GM19397 (cell line): Measurements from ENCODE around the gene MAU2.

Experiments
- ATAC-seq: cut with Tn5 transposase; IDR thresholded peaks from one replicate; pipeline ENCODE4 v1.9.1; 2021; ENCODE audit warnings: mild to moderate bottlenecking, moderate library complexity; ENCODE audit not compliant: unreplicated experiment

The MAU2 gene

DNA sequence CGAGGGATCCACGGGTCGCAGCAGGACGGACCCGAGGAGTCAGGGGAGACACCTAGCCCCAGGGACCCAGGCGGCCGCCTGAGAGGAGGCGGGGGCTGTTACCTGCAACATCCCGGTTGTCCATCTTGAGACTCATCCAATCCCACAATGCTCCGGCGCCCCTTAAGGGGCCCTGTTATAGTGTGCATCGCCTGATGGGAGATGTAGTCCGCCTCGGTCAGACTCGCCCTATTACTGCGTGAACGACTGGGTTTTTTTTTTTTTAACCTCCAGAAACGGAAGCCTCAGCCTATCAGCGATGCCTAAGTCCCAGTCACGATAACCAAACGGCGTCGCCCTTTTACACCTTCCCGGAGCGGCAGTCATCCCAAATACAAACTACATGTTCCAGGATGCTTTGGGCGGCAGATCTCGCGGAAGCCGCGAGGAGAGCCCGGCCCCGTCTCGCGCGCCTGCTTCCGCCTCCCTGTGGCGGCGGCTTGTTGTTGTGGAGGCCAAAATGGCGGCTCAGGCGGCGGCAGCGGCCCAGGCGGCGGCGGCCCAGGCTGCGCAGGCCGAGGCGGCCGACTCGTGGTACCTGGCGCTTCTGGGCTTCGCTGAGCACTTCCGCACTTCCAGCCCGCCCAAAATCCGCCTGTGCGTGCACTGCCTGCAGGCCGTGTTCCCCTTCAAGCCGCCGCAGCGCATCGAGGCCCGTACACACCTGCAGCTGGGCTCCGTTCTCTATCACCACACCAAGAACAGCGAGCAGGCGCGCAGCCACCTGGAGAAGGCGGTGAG, at the start of gene MAU2, which contains the start of gene SUGP1:
MAU2 (plus strand) TSS at position 469 of the 780 bp plus-strand sequence; CDS start at position 500, 31 bp downstream.
SUGP1 (minus strand) TSS at position 149 of the 780 bp plus-strand sequence; CDS start at position 136, 13 bp downstream.
- peak; percentile 91 for ATAC-seq

- ATAC-seq: no peak
Measured at GRCh38 chr19:19271828-19272599, 48.6 kb upstream of the MAU2 start.

DNA sequence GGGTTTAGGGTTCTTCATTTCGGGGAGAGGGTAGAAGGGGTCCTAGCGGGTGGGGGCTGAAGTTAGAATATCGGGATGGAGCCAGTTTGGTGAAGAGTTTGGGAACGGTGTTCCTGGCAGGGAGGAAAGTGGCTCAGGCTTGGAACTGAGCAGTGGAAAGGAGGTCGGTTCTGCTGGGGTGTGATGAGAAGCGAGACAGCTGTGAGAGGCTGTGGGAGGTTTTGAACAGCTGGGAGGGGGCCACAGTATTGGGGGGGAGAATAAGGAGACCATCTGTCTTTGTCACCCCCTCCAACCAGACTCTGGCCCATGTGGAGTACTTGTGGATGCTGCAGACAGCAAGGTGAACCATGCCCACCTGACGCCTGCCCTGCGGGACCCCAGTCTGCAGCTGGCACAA, 46.5 kb upstream of the MAU2 start:
- no peak for ATAC-seq

- ATAC-seq: no peak
Measured at GRCh38 chr19:19274716-19275565, 45.7 kb upstream of the MAU2 start.

DNA sequence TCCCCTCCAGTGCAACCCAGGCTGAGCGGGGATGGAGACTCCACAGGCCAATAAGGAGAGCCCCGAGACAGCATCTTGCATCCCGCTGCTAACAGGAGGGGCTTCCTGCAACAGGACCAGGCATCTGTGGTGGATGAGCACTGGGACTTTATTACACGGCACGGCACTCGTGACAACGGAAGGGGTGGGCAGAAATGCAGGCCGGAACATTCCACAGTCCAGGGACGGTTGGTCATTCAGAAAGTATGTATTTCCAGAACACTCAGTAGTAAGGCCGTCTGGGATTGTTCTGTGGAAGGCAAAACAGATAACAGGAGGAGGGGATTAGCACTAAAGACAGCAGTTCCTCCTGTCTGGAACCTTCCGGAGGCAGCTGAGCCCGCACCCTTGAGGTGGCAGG, 44.2 kb upstream of the MAU2 start:
- no peak for ATAC-seq

DNA sequence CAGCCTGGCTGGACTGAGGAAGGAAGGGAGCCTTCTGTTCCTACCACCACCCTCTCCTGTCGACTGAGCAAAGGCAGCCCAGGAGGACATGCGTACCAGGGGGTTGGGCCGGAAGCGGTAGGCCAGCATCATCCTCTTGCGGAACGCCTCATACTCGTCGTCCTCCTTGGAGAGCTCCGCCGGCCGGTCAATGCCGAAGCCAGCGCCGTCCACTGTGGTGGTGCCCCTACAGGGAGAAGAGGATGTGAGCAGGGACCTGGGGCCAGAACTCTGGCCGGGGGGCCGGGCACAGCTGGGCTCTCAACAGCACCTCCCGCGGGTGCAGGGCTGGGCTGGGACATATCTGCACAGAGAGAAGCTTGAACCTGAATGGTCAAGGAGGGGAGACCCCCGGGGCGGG, 43.8 kb upstream of the MAU2 start:
- ATAC-seq: no peak

GRCh38 chr19:19278315-19278714, 42.3 kb upstream of the MAU2 start:
- no peak for ATAC-seq

DNA sequence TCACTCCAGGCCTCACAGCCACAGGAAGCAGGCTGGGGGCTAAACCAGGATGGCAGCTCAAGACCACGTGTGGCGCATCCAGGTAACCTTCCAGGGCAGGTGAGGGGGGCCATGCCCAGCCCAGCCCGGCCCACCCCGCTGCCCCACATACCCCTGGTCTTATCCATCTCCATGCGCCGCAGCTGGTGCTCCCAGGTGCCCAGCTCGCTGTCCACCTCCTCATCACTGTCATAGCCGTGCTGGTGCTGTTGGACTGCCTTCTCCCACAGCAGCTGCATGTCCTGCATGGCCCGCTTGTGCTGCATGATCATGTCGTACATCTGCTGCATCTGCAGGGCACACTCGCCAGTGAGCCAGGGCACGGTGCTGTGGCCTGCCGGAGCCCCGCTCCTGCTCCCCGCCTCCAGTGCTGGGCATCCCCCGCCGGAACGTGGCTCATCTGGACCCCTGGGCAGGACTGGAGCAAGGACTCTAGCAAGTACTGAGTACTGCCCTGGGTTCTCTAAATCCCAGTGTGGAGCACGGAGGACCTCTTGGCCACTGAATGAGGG, 41.5 kb upstream of the MAU2 start:
- no peak for ATAC-seq

DNA sequence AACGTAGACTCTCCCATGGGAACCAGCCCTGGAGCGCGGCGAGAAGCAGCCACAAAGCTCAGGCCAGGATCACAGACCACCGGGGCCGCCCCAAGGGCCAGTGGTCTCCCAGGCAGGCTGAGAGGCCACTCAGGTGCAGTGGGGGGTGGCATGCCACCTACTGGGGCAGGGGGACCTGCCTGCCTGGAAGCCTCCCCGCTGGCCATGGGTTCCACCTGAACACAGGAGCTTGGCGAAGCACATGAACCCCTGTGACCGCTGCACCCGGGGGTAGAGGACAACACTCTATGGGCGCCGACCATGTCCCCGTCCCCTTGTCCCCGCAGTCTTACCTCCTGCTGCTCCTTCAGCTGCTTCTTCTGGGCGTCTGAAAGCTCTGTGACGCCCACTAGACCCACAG, 40.8 kb upstream of the MAU2 start:
- no peak for ATAC-seq

DNA sequence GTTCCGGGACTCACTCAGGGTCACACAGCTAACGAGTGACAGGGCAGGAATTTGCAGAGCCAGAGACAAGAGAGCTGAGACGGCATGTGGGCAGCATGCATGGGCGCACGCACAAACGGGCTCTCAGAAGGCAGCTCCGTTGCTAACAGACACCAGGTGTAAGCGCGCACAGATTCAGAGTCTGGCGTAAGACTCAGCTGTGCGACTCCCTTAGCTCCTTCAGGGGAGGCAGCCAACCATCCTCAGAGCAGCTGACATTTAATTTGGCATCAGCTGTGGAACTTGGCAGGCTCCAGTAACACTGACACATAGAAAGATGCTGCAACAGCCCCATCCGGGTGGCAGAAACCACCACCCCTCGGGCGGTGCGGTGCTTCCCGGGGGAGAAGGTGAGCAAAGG, 40.1 kb upstream of the MAU2 start:
- ATAC-seq: no peak

DNA sequence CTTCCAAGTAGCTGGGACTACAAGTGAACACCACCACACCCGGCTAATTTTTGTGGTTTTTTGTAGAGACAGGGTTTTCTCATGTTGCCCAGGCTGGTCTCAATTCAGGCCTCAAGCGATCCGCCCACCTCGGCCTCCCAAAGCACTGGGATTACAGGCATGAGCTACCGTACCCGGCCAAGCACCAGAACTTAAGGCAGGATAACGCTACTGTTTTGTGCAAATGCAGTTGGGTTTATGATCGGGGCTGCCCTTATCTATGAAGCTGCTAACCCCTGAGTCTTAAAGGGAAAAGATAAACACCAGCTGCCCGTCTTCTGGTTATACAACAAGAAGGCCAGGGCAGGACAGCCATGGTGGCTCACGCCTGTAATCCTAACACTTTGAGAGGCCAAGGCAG, 34.9 kb upstream of the MAU2 start:
- ATAC-seq: no peak

DNA sequence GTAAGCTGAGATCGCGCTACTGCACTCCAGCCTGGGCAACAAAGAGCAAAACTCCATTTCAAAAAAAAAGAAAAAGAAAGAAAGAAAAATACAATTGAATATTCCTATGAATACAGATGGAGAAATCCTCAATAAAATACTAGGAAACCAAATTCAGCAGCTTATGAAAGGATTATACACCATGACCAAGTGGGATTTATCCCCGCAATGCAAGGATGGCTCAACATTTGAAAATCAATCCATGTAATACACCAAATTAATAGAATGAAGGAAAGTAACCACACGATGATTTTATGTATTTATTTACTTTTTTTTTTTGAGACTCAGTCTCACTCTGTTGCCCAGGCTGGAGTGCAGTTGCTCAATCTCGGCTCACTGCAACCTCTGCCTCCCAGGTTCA, 28.0 kb upstream of the MAU2 start:
- ATAC-seq: no peak

DNA sequence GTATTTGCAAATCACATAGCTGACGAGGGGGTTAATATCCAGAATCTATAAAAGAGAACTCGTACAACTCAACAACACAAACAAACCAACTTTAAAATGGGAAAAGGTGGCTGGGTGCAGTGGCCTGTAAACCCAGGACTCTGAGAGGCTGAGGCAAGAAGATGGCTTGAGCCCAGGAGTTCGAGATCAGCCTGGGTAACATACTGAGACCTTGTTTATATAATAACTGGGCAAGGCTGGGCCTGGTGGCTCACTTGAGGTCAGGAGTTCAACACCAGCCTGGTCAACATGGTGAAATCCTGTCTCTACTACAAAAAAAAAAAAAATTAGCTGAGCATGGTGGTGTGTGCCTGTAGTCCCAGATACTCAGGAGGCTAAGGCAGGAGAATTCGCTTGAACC, 25.7 kb upstream of the MAU2 start:
- no peak for ATAC-seq

DNA sequence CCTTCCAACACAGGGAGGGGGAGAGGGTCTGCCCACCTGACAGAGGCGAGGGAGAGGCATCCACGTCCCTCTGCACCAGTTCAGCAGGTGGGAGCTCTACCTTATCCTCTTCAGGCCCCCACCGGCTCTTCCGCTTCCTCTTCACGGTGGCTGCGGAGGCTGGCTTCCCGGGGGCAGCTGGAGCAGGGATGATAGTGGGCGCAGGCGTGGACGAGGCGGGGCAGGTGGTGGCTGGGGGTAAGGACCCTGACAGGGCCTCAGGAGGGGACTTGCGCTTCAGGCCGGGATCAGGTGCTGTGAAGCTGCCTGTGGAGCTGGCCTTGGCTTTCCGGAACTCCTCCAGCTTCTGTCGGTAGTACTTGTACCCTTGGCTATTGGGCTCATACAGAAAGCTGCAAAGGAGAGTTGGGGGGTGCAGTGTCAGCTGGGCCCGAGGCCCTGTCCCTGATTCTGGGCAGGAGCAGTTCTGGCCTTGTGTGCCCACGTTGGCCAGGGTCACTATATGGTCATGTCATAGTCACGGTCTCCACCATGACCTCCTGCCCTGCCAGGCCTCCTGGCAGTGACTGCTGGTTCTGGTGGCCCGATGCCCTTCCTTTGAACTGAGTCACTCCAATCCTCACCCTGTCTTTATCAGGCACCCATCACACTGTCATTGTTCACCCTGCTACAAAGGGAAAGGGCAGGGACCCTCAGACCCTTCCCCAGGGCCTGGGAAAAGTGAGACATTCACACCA, 23.5 kb upstream of the MAU2 start:
- no peak for ATAC-seq

- no peak for ATAC-seq
Measured at GRCh38 chr19:19297759-19298158, 22.9 kb upstream of the MAU2 start.

DNA sequence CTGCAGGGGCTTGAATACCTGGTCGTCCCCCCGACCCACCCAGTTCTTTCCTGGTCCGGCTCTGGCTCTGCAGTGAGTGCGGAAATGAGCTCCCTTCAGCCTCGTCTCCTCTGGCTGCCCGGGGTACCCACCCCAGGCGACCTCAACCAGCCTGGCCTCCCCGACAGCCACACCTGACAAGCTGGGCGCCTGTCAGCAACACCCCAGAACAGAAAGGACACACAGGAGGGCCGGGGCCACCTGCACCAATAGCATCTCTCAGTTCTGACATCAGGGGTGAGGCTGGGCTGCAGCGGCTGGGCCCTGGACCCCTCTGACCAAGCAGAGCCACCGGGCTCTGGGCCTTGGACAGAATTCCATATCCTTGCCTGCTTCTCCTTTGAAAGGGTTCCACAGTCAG, 20.0 kb upstream of the MAU2 start:
- ATAC-seq: no peak

GRCh38 chr19:19303411-19303810, 17.2 kb upstream of the MAU2 start:
- no peak for ATAC-seq

GRCh38 chr19:19304186-19304965, 16.3 kb upstream of the MAU2 start:
- no peak for ATAC-seq

GRCh38 chr19:19305066-19305465, 15.6 kb upstream of the MAU2 start:
- ATAC-seq: no peak

DNA sequence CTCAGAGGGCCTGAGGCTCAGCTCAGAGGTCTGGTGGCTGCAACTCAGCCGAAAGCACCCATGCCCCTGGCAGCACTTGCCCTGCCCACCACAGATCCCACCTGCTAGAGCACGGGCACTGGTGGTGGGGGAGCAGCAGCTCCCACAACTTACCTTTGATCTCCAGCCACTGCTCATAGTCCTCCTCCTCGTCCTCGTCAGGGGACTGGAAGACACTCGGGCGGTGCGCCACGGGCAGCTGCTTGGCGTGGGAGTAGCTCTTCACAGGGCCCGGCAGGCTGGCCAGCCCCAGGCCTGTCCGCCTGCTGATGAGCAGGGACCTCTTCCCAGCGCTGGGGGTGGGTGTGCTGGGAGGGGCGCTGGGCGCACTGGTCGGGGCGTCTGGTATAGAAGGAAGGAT, 14.9 kb upstream of the MAU2 start:
- no peak for ATAC-seq
